ENCODE data around the gene MAPK8IP2.
A peak's percentile ranks its signal among the peaks of the same experiment; 100 is the strongest.

MAPK8IP2 gene

DNA sequence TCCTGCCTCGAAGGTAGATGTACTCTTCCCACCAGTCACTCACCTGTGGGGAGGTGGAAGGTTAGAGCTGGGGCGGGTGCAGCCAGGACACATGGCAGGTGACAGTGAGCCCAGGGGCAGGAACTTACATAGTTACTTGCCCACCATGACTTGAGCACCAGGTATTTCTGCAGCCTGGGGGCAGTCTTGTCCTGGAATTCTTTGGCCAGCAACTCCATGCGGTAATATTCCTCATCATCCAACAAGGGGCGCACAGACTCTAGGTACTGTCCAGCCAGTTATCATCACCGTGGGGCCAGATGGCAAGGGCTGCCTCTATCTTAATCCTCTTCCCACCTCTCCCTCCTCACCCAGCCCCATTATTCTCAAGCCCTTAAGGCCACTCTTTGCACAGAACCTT, 24.5 kb upstream of the MAPK8IP2 start:
- DNase-seq: no peak

DNA sequence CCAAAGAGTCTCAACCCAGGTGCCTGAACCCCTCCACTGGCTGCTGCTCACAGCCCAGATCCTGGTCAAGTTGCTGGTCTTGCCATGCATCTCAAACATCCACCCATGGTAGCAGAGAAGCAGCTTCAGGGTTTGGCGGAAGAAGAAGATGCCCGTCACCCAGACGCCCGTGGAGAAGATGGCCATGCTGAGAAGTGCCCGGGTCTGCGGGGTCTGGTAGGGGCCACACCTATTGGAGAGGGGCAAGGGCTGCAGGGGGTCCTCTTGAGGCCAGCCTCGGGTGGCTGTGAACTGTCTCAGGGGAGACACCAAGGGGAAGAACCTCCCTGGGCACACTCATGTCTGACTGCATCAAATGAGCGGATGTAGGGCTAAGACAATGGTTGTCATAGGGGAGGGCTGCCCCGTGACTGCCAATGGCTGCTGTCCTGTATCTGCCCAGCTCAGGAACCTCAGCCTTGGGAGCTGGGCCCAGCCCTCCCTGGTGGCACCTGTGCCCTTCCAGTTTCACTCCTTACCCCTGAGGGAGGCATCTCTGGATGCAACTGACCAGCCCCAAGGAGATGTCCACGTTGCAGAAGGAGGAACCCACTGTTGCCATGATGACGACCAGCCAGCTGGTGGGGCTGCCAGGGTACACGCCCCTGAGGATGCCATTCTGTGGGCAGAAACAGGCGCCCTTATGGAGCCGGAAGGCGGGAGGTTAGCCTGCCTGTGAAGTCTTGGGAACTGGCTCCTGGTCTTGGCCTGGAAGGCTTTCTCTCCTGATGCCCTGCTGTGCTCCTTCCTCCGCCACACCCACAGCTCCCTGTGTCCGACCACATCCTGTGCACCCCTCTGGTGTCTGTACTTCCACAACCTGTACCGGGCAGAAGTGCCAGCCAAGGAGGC, 23.5 kb upstream of the MAPK8IP2 start:
- no peak for DNase-seq

DNA sequence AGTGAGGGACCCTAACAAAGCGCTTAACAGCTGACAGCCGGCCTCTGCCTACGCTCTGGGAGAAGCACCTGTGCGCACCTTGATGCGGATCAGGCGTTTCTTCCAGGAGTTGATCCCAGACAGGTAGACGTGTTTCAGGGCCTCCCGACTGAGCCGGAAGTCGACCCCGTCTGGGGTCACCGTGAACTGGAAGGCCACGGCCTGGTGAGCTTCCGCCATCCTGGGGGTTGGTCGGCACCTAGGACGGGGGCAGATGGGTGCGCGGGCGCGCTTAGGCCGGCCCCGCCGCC, 23.0 kb upstream of the MAPK8IP2 start:
- DNase-seq: no peak

DNA sequence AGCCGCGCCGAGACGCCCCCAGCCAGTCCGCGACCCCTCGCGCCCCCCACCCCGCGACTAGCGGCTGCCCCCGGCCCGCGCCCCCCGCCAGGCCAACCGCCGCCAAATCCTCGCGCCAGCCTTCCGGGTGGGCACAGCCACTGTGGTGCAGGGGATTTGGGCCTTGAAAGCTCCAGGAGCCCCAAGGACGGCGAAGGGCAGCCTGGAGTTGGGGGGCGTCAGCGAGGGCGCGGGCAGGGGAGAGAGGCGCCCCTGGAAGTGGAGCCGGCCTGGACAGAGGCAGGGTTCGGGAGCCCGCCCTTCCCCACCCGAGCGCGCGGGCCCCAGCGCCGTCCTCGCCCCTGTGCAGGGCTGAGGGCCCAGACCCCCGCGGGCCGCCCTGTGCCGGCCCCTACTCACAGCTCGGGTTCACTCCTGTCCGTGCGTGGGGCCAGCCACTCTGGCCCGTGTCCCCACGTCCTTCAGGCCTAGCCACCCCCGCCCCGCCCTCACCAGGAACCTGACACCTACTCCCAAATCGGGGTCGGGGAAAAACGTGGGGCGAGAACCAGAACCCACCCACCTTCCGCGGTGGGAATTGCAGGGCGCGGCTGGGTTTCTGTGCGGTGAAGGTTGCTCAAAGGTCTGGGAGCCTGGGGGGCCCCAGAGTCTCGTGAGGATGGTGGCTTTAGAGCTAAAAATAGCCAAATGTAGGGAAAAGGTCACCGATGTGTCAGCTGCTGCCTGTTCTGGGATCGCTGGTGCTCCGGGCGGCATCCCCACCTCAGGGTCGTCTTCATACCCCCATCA, 22.4 kb upstream of the MAPK8IP2 start, which contains the start of gene CPT1B:
Gene CPT1B (minus strand): TSS at position 441 of the 789 bp plus-strand sequence. CDS start 512 bp downstream, outside the sequence.
- no peak for DNase-seq

DNA sequence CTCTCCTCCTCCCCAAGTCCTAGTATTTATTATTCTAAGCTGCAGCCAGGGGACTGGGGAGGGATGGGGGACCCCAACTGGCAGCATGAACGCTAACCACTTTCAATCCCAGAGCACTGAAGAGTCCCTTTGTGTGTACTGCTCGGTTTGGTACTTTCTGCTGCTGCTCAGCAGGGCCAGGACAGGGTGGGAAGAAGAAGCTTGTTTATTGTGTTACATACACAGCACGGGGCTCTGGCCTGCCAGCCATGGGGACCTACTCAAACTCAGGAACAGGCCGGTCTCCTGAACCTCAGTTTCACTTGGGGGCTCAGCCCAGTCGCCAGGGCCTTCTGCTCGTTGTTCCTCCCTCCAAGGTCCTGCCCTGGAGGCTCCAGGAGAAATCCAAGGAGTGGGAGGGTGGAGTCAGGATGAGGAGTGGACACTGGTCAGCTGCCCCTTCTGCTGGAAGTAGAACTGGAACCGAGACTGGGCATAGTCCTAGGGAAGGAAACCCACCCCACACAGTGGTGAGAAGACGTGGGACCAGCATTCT, 21.8 kb upstream of the MAPK8IP2 start:
- DNase-seq: no peak

DNA sequence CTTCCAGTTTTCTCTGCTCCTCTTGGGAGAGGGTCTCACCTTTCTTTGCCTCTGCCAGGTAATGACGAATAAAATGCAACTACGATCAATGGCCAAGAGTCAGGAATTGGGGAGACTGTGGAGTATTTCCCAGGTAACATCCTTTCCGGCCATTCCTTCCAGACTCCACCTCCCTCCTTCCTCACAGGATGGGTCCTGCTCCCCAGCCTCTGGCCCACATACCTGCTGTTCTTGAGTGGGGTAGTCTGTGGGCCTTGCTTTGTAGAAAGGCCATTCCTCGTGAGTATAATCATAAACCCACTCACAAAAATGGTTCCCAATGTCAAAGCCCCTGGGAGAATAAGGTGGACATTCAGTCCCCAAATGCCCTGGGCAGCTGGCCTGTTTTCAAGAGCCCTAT, 20.8 kb upstream of the MAPK8IP2 start:
- DNase-seq: no peak

DNA sequence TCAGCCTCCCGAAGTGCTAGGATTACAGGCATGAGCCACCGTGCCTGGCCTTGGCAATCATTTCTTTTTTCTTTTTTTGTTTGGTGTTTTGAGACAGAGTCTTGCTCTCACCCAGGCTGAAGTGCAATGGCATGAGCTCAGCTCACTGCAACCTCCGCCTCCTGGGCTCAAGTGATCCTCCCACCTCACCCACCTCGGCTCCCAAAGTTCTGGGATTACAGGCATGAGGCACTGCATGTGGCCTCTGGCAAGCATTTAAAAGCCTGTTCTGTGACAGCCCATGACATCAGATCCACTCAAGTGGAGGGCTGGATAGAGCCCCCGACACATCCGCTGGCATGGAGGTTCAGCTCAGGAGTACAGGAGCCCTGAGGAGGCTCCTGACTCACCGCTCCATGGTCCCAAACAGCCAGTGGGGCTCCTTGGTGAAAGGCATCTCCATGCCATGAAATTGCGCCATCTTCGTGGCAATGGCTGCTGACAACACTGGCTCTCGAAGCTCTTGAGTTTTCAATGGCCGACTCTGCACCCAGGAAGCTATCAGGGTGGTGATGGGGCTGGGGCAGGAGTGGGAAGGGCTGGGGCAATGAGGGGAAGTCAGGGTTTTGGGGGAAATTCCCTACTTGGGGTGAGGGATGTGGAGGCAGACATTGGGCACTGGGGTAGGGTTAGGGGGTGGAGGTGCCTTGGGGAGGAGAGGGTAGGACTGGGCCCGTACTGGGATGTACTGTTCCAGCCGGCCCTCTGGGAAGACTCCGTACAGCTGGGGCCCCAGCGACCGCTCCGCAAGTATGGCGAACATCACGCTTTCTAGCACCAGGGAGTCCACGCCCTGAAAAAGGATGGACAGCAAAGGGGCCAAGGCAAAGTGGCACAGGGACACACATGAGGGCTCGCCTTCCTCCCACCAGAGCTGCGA, 19.3 kb upstream of the MAPK8IP2 start:
- no peak for DNase-seq

DNA sequence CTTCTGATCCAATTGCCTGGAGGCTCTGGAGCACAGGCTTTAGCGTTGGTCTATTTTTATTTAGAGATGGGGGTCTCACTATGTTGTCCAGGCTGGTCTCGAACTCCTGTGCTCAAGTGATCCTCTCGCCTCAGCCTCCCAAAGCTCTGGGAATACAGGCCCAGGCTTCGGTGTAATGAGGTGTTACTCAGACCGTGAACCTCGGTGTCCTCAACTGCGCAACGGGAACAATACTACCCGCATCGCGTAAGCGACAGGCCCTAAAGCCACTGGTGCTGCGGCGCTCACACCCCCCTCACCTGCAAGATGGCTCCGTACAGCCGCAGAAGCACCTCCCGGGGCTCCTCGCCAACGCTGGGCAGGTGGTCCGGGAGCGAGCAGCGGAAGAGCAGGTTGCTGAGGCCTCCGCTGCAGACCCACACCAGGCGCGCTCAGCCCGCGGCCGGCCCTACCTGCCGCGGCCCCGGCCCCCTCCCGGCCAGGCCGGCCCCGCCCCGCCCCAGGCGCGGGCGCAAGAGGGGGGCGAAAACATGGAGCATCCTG, 18.6 kb upstream of the MAPK8IP2 start:
- no peak for DNase-seq

DNA sequence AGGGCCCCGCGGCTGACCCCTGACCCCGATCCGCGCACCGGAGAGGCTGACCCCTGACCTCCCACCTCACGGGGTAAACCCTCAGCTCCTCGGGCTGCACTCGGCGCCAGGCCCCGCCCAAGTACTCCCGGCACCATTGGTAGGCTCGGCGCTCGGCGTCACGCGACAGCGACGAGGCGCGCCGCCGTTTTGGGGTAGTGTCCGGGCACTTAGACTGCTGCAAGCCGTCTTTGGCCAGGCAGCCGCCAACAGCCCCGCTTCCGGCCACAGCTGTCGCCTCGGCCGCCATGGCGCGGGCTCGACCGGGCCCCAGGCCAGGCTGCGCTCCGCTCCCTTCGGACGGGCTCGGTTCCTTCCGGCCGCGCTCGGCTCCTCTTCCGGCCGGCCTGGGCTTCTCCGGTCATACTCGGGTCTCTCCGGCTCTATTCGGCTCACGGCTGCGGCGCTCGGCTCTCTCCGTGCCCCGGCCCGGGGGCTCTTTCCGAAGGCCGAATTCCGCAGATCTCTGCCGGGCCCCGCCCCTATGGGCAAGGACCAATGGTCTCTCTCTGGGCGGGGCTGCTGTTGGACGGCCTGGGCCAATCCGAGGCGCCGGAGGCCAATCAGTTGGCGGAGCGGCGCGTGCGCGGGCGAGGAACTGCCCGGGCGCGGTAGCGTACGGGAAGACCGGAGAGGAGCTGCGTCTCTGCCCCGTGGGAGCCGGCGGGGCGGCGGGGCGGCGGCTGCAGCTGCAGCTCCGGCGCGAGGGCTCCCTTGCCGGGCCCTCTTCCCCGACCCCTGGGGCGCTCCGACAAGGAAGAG, 17.9 kb upstream of the MAPK8IP2 start, which contains the start of gene CHKB:
Gene CHKB (minus strand): TSS at position 357 of the 801 bp plus-strand sequence. CDS start 68 bp downstream, at position 289.
- peak; percentile 98 for DNase-seq

DNA sequence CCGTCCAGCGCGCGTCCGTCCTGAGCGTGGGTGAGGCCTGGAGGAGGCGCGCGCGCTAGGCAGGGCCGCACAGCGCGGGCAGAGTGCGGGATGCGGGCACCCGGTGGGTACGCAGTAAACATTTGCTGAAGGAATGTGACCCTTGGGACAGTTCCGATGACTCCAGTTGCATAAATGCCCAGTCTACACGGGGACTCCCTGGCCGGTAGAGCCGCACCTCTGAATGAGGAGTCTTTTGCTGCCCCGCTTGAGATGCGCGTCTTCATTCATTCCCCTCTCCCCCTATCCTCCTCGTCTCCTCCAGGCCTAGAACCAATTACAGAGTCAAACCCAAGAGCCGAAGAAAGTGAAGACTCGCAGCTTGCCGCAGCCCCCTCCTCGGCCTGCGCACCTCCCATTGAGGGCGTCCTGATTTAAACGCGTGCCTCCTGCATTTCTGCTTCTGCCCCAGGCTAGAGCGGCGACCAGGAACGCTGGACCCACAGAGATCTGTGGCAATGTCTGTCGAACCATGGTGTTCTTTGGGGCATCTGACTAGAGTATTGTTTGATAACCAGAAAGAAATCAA, 17.2 kb upstream of the MAPK8IP2 start:
- no peak for DNase-seq

DNA sequence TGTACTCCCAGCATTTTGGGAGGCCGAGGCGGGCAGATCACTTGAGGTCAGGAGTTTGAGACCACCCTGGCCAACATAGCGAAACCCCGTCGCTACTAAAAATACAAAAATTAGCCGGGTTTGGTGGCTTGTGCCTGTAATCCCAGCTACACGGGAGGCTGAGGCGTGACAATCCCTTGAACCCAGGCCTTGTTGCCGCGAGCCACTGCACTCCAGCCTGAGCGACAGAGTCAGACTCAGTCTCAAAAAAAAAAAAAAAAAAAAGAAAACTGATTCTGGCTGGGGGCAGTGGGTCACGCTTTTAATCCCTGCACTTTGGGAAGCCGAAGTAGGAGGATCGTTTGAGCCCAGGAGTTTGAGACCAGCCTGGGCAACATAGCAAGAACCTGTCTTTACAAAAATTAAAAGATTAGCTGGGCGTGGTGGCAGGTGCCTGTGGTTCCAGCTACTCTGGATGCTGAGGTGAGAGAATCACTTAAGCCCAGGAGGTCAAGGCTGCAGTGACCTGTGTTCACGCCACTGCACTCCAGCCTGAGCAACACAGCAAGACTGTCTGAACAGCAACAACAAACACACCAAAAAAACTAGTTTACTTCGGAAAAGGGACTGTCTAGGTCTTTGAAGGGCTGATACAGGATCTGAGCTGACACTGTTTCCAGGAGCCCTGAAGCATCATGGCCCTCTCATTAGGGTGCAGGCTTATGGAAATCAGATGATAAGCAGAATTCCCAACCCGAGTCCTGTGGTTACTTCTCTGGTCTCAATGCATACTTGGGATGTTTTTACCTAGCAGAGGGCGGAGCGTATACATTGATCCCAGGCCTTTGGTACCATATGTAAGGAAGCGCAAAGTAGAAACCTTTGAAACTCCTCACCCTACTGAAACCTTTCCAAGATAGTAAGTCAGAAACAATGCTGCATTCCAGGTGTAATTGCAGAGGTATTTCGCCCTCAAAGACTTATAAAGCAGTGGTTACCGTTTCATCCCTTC, 16.2 kb upstream of the MAPK8IP2 start:
- DNase-seq: no peak

DNA sequence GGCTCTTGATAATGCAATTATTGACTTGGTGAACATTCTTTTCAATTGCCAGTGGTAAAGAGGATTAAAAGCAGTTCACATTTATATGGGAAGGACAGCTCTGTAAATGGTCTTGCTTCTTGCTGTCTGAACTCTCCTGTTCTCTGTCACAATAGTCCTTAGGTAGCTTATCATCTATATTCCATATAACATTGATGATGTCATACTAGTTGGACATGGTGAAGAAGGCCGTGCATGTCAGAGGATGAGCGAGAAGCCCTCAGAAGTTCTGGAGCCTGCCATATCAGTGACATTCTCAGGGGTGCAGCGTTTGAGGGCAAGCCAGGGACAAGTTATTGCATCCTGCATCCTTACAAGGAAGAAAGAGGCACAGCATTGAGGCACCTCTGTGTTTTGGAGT, 15.4 kb upstream of the MAPK8IP2 start:
- DNase-seq: no peak

DNA sequence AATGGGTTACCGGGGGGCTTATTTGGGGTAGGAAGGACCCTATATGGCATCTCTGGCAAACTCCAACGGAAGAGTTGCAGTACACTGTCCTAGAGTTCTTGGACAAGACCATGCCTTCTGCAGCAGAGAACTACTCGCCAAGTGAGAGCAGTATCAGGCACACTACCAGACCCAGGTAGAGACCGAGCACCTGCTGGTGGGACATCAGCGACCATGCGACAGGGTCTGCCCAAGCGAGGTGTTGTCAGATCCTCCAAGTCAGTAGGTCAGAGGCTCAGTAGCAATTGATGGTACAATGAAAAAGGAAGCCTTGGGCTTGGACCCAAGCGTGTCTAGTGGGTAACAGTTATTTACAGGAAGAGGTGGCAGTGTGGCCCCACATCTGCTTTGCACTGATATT, 14.8 kb upstream of the MAPK8IP2 start:
- DNase-seq: no peak

DNA sequence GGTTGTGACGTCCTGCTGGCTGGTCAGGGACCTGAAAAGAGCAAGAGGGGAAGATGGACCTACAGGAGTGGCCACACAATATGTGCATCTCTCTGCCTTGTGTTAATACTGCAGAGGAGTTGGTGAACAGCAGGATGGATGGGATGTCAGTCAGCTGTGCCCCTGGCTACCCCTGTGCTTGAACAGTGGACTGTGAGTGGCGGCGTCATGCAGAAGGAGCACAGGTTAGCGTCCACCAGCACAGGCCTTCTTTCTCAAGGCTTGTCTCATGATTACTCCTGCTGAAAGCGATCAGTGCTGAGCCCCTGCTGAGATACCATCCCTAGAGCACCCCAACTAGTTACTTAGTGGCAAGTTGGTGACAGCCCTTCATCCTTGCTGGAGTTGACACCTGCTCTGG, 14.2 kb upstream of the MAPK8IP2 start:
- no peak for DNase-seq

DNA sequence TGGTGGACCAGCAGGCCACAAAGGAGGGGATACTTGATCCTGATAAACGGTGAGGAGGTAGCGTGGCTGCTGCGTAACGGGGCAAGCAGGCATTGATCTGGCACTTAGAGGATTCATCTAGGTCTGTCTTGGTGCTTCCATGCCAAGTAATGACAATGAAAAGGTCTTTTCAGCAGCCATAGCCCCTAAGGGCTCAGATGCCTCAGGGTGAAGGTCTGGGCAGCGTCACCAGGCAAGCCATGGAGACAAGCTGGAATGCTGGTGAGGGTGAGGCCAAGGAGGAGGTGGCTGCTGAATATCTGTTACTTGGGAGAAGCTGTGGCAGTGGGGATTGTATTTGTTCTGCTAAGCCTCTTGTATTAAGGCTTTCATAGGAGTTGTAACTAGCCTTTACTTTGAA, 13.2 kb upstream of the MAPK8IP2 start:
- no peak for DNase-seq

DNA sequence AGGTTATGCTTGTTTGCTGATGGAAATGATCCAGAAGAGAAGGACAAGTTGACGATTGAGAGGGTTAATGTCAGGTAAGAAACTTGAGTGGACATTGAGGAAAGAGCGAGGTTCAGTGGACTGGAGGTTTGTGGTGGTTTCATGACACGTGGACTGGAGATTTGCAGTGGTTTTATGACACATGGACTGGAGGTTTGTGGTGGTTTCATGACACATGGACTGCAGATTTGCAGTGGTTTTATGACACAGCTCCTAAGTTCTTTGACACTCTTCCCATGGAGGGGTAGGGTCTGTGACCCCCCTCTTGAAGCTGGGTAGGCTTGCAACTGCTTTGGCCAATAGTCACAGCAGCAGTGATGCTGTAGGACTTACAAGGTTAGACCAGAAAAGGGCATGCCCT, 5.4 kb upstream of the MAPK8IP2 start:
- DNase-seq: no peak

DNA sequence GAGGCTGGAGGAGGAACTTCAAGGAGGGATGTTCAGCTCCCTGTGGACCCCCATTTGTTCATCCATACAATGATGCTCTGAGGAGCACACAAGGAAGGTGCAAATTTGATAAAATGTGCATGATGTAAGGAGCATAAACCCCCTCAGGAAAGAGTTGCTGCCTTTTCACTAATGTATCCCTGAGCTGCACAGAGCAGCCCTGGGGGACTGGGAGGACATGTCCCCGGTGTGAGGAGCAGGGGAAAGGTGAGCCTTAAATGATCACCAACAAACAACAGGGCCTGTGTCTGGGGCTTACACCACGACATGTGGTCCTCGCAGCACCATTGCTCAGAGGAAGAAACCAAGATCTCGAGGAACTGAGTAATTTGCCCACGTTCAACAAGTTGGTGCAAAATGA, 3.5 kb upstream of the MAPK8IP2 start:
- DNase-seq: no peak

DNA sequence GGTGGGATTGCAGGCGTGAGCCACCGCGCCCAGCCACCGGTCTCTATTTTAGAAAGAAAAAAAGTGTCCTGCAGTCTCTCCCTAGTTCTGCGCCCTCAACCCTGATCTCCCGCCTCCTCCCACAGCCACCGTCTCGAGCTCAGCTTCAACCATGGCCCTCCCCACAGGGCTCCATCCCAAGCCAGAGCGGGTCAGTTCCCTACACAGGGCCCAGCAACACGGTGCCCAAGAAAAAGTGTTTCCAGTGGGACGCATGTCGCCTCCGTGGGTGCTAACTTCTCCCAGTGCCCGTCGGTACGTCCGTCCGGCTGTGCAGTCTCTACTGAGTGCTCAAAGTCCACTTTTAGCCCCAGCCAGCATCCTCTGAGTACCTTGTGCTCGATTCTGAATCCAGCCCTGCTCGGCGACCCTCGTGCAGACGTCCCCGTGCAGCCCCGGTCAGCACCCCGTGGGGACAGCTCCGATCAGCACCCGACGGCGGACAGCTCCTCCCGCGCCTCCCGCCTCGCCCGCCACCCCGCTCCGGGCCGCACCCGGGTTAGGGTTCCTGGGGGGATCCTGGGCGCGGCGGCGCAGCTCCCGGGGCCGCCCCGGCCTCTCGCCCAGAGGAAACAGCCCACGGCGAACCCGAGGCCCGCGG, 657 bp upstream of the MAPK8IP2 start:
- peak; percentile 54 for DNase-seq

DNA sequence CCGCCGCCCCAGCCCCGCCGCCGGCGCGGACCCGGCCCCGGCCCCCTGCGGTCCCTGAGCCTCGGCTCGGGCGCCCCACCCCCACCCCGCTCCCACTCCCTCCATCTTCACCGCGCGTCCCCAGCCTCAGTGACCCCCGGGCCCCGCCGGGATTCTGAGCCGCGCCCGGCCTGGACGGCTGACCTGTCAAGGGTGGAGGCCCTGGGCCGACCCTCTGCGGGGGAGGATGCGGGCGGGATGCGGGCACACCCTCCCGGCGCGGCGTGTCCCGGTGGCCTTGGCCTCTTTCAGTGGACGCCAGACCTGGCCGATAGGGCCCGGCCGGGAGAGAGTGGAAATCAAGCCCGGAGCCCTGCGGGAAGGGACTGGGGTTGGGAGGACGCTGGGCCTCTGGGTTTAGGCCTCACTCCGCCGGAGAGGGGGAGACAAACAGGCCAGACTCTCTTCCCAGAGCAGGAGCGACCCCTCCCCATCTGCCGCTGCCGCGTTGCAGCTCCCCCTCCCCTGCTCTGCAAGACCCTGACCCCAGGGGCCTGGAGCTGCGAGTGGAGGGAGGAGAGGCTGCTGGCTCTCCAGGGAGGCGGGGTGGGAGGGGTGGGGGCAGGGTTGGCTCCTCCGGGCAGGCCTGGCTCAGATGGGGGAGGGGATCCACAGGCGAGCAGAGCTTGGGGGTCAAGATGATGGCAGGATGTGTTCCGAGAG, 525 bp downstream of the MAPK8IP2 start:
- DNase-seq: no peak
